Stimulated activated CD8-positive, alpha-beta memory T cell treated with anti-CD3 and anti-CD28 coated beads, Interleukin-15, amount 100 ng/mL, for 48 hours (primary cell): ENCODE measurements around the gene RBCK1.
"Not testable (repeated sequence)": the region's sequence is repeated elsewhere in the genome, so short reads cannot be mapped to it uniquely, and the experiment has no call there.

Source experiments
- DNase-seq, 2 donors: peaks; one replicate each; pipeline ENCODE4 v3.0.0-alpha.2; 2020; ENCODE audit warnings: low read depth in 2 of 2

The RBCK1 gene

DNA sequence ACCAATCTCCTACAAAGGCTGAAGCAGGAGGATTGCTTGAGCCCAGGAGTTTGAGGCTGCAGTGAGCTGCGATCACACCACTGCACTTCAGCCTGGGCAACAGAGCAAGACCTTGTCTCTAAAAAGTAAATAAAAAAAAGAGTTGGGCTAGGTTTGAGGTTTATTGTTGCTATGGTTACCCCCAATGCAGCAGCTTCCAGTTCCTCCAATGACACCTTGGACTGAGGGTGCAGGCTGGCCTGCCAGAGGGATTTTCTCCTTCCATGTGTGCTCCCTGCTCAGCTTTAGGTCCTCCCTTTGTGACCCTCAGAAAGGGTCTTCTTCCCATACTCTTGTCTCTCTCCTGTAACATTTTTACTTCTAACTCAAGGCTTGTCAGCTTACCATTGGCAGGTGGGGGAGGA, 64.8 kb downstream of the RBCK1 start:
- DNase-seq: no peak

DNA sequence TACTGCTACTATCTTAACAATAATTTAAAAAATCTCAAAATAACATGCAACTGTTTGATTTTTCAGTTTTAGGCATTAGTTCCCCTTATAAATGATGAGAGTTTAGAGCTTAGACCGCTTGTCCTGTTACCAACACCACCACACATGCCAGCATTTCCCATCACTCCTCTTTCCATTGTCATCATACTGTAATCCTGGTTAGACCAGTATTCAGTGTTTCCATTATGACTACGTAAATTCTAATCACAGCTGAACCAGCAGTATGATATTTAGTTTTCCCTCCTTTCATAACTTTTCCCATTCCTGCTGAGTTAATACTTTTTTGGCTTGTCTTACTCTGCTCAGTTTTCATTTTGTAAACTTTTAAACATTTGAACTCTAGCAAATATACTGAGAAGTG, 66.5 kb downstream of the RBCK1 start:
- no peak for DNase-seq

DNA sequence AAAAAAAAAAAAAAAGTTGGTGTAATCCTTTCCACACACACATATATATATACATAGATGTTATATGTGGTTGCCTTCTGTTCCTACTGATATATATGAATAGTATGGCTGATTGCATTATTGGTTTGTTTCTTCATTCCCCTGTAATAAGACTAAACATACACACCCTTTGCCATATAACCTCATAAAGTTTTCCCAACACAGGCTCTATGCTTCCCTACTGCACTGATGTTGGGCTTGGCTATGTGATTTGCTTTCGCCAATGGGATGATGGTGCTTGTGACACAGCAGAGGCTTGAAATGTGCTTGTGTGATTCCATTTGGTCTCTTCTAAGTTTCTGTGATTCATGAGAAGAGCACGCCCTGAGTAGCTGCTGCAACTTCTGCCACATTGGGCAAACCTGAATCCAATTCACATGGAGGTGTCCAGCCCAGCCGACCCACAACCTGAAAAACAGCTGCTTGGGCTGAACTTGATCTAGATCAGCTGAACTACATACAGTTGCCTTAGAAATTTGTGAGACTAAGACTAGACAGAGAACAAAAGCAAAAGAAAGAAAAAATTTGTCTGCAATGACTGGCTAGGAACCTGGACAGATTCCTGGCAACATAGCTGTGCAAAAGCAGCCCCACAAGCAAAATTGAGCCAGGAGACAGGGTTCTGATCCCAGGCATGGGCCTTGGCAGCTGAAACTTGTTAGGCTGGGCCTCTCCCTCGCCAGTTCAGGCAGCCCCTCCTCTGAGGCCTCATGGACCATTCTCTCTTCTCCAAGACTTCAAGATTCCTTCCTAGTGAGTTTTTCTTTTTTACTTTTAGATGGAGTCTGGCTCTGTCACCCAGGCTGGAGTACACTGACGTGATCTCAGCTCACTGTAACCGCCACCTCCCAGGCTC, 67.6 kb downstream of the RBCK1 start:
- no peak for DNase-seq

DNA sequence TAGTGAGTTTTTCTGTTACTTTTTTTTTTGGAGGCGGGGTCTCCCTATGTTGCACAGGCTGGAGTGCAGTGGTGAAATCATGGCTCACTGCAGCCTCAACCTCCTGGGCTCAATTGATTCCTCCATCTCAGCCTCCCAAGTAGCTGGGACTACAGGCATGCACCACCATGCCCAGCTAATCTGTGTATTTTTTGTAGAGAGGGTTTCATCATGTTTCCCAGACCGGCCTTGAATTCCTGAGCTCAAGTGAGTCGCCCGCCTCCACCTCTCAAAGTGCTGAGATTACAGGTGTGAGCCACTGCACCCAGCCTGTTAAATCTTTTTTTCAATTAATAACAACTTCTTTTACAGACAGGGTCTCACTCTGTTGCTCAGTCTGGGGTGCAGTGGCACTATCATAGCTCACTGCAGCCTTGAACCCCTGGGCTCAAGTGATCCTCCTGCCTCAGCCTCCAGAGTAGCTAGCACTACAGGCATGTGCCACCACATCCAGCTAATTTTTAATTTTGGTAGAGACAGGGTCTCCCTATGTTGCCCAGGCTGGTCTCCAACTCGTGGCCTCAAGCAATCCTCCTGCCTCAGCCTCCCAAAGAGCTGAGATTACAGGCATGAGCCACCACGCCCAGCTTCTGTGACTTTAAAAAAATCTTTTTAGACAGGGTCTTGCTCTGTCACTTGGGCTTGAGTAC, 68.6 kb downstream of the RBCK1 start:
- DNase-seq: not testable (repeated sequence)

DNA sequence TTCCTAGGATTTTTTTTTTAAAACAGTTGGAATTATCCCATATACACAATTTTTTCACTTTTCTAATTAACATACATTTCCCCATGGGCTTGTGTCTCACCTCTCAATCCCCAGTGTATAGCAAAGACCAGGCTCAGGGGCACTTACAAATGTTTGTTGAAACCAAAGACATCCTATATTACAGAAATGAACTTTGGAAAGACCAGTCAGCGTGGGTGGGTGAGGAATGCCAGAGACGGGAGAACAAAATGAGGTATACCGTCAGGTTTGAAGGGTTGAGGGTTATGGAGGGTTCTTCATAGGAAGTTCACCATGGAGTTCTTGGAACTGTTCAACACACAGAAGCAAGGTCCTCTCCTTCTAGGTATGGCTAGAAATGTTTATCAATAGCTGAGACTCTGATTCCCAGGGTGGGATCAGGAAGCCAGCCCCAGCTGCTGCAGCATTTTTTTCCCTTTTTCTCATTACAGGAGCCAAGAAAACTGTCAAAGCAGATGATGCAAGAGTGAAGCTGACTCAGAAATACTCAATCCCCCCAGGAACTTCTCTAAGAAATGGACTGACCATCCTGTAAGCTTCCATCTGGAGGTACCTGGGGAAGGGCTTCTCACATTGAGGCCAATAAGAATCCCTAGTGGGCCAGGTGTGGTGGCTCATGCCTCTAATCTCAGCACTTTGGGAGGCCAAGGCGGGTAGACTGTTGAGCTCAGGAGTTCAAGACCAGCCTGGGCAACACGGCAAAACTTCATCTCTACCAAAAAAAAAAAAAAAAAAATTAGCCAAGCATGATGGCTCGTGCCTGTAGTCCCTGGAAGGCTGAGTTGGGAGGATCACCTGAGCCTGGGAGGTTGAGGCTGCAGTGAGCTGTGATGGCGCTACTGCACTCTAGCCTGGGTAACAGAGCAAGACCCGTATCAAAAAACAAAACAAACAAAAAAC, 70.2 kb downstream of the RBCK1 start:
- DNase-seq: no peak

DNA sequence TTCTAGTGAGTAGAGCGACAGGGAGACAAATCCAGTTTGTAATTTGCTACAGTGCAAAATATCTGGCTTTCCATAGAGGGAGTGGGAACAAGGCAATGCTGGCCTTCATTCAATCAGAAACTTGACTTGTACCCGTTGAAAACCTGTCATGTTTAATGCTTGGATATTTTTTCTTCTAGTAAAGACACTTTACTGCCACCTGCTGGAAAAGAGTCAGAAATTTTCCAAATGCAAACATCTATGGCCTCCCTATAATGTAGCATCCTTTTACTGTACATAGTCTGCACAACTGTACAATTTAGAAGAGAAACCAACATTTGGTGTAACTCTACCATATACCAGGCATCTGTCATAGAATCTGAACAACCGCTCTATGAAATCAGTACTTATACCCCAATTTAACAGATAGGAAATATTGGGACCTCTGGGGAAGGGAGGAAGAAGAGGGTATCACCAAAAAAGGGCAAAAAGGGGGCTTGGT, 70.9 kb downstream of the RBCK1 start:
- DNase-seq: no peak

DNA sequence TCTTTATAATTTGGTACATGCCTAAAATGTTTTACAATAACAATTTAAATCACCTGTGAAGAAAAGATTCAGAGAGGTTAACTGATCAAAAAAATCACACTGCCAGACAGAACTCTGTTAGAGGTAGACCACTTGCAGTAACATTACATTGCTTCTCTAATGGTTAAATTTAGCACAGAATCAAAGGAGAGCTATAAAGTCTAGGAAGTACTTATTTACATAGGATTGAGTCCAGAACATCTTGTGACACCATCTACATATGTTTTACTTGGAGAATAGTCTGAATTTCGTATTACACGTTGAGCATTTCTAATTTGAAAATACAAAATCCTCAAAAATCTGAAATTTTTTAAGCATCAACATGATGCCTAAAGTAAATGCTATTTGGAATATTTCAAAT, 71.4 kb downstream of the RBCK1 start:
- DNase-seq: no peak

DNA sequence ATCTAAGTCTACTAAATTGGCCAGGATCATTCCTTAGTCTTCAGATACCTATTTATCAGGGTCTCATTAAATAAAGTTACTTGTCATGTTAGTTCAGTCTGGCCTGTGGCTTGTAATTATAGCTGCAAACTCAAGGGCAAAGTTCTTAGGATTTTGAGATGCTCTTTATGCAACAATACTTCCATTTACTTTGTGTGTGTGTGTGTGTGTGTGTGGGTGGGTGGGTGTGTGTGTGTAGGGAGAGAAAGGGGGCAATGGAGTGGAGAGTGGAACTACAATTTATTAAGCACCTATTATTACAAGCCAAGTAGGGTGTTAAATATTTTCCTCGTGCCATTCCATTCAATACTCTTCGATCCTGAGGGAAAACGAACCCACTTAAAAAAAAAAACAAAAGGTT, 71.9 kb downstream of the RBCK1 start:
- DNase-seq: no peak

DNA sequence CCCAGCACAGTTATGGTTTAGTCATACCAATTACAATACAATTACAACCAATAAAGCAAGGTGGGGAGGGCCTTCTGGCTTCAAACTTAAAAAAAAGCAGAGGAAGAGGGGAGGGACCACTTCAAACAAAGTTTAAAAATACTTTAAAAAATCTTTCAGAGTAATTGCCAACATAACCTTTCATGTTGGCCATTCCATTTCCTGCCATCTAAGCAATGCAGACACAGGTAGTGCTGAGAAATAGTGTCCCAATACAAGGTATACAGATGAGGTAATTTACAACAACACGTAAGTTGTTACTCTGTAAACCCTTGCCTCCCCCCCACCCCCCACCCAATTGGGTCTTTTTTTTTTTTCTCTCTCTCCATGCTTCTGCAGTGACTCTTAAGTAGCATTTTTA, 73.1 kb downstream of the RBCK1 start:
- no peak for DNase-seq
